Neural progenitor cell (in vitro differentiated cells): ENCODE measurements around the gene GOLIM4. TPM values are rescaled to one million over a fixed set of nuclear protein-coding genes. Genes with fewer than 3 reads are reported as not detected.

Source experiments
- DNase-seq: peaks from one replicate; pipeline ENCODE4 v3.0.0-alpha.2; 2016; ENCODE audit warnings: low spot score
- H2AFZ ChIP-seq: fragments of 200-600 bp; sonication (generic); replicated peaks from 2 replicates; pipeline ENCODE4 v1.6.1; 2016; ENCODE audit warnings: antibody characterized with exemption
- H3F3A ChIP-seq: fragments of 200-600 bp; sonication (generic); 2 replicates; pipeline ENCODE4 v1.6.1; 2016; ENCODE audit warnings: antibody characterized with exemption, low read depth
- H3K27ac ChIP-seq: fragments of 200-600 bp; sonication (generic); 2 replicates; pipeline ENCODE4 v1.5.1; 2016; ENCODE audit warnings: mild to moderate bottlenecking
- H3K27me3 ChIP-seq: fragments of 200-600 bp; sonication (generic); 2 replicates; pipeline ENCODE4 v1.6.1; 2016; ENCODE audit warnings: mild to moderate bottlenecking, moderate library complexity
- H3K36me3 ChIP-seq: fragments of 200-600 bp; sonication (generic); 2 replicates; pipeline ENCODE4 v1.5.1; 2016
- H3K4me1 ChIP-seq: fragments of 200-600 bp; sonication (generic); 2 replicates; pipeline ENCODE4 v1.6.1; 2016; ENCODE audit warnings: mixed run types
- H3K4me2 ChIP-seq: fragments of 200-600 bp; sonication (generic); 2 replicates; pipeline ENCODE4 v1.6.1; 2016
- H3K4me3 ChIP-seq: fragments of 200-600 bp; sonication (generic); 2 replicates; pipeline ENCODE4 v1.5.1; 2016
- H3K79me2 ChIP-seq: fragments of 200-600 bp; sonication (generic); 2 replicates; pipeline ENCODE4 v1.6.1; 2016; ENCODE audit warnings: low read depth
- H3K9ac ChIP-seq: fragments of 200-600 bp; sonication (generic); 2 replicates; pipeline ENCODE4 v1.6.1; 2016
- H3K9me3 ChIP-seq: fragments of 200-600 bp; sonication (generic); 2 replicates; pipeline ENCODE4 v1.5.1; 2016; ENCODE audit warnings: low read depth
- H4K20me1 ChIP-seq: fragments of 200-600 bp; sonication (generic); 2 replicates; pipeline ENCODE4 v1.6.1; 2016; ENCODE audit warnings: low read depth
- H3K27ac Mint-ChIP-seq: 3 replicates; pipeline ENCODE4 v1.8.0; 2021; ENCODE audit warnings: mixed read lengths
- H3K27me3 Mint-ChIP-seq: 2 replicates; pipeline ENCODE4 v1.8.0; 2022; ENCODE audit warnings: low read depth, mild to moderate bottlenecking, inconsistent platforms, moderate library complexity, mixed read lengths; ENCODE audit not compliant: insufficient read depth
- H3K36me3 Mint-ChIP-seq: 3 replicates; pipeline ENCODE4 v1.8.0; 2021; ENCODE audit warnings: mixed read lengths
- H3K4me1 Mint-ChIP-seq: 3 replicates; pipeline ENCODE4 v1.8.0; 2021; ENCODE audit warnings: mixed read lengths
- H3K4me3 Mint-ChIP-seq: 3 replicates; pipeline ENCODE4 v1.8.0; 2021; ENCODE audit warnings: mild to moderate bottlenecking, moderate library complexity, mixed read lengths
- H3K9me3 Mint-ChIP-seq: 3 replicates; pipeline ENCODE4 v1.8.0; 2020; ENCODE audit warnings: mixed read lengths
- EZH2 ChIP-seq: fragments of 200-600 bp; sonication (generic); IDR thresholded peaks from 2 replicates; pipeline ENCODE4 v1.6.1; 2017; ENCODE audit warnings: antibody characterized with exemption, mild to moderate bottlenecking, moderate library complexity
- EZH2phosphoT487 ChIP-seq: fragments of 200-600 bp; sonication (generic); IDR thresholded peaks from 2 replicates; pipeline ENCODE4 v1.6.1; 2017; ENCODE audit warnings: antibody characterized with exemption
- total RNA-seq: library from RNA; depleted of rRNA; stranded (reverse); fragments of >200 nt; gene quantifications from 2 replicates; pipeline ENCODE4 v1.2.3, GENCODE V29; 2015; ENCODE audit warnings: low replicate concordance
- TF ChIP-seq, protein P1 (sequence below): fragments of 200-600 bp; sonication (generic); IDR thresholded peaks from 2 replicates; pipeline ENCODE4 v1.5.1; 2017; ENCODE audit warnings: antibody characterized with exemption, mild to moderate bottlenecking

Gene GOLIM4
- total RNA-seq, 1 donor from 2014 or later, result 22.9 TPM

DNA sequence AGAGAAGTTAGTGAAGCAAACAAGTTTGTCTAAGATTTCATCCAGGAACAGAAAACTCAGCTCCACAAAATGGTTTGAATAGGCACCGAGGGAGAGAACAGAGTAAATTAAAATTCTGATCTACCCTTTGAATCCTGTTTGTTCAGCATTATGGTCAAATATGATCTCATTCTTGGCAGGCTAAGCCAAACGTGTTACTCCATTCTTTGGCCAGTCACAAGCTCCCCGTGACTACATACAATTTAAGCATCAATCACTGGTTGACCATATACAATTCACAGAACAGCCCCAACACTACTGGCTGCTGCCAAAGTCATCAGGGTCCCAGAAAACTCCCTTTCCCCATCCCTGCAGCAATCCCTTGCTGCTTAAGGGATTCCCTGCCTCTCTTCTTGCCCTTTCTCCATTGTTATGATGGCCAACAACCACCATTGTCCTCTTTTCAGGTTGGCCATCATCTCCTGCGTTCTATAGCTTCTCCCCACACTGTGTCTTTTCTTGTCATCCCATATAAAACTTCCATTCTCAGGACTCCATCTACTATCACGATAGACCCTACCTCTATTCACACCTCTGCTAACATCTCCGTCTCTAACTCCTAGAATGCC, 46.3 kb downstream of the GOLIM4 start:
- no peak overlapping the region for H3K27ac ChIP-seq
- H3K36me3 ChIP-seq, result no peaks in the 10 kb centered on the region
- peaks cover 18% of the 10 kb centered on the region for H3K79me2 ChIP-seq
- no peaks in the 10 kb centered on the region for H4K20me1 ChIP-seq
- no peaks in the 10 kb centered on the region for H3K9me3 ChIP-seq
- no peaks in the 10 kb centered on the region for H3K36me3 Mint-ChIP-seq
- H3K9me3 Mint-ChIP-seq, result no peaks in the 10 kb centered on the region
- no peaks in the 10 kb centered on the region for H3F3A ChIP-seq
- peaks cover 4% of the 10 kb centered on the region for H3K4me1 Mint-ChIP-seq
- TF ChIP-seq, protein P1, sequence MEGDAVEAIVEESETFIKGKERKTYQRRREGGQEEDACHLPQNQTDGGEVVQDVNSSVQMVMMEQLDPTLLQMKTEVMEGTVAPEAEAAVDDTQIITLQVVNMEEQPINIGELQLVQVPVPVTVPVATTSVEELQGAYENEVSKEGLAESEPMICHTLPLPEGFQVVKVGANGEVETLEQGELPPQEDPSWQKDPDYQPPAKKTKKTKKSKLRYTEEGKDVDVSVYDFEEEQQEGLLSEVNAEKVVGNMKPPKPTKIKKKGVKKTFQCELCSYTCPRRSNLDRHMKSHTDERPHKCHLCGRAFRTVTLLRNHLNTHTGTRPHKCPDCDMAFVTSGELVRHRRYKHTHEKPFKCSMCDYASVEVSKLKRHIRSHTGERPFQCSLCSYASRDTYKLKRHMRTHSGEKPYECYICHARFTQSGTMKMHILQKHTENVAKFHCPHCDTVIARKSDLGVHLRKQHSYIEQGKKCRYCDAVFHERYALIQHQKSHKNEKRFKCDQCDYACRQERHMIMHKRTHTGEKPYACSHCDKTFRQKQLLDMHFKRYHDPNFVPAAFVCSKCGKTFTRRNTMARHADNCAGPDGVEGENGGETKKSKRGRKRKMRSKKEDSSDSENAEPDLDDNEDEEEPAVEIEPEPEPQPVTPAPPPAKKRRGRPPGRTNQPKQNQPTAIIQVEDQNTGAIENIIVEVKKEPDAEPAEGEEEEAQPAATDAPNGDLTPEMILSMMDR, result no peak
- no peak for TF ChIP-seq EZH2
- TF ChIP-seq EZH2phosphoT487, result no peak
- no peak overlapping the region for H3K4me3 ChIP-seq
- no peak overlapping the region for H3K9ac ChIP-seq
- H3K4me1 ChIP-seq, result no peaks in the 10 kb centered on the region
- no peak overlapping the region for H3K4me3 Mint-ChIP-seq
- no peak overlapping the region for H3K4me2 ChIP-seq
- no peak for DNase-seq
- H3K27me3 ChIP-seq, result no peaks in the 10 kb centered on the region
- H3K27me3 Mint-ChIP-seq, result no peaks in the 10 kb centered on the region
- H3K27ac Mint-ChIP-seq, result no peak overlapping the region
- no peak overlapping the region for H2AFZ ChIP-seq

DNA sequence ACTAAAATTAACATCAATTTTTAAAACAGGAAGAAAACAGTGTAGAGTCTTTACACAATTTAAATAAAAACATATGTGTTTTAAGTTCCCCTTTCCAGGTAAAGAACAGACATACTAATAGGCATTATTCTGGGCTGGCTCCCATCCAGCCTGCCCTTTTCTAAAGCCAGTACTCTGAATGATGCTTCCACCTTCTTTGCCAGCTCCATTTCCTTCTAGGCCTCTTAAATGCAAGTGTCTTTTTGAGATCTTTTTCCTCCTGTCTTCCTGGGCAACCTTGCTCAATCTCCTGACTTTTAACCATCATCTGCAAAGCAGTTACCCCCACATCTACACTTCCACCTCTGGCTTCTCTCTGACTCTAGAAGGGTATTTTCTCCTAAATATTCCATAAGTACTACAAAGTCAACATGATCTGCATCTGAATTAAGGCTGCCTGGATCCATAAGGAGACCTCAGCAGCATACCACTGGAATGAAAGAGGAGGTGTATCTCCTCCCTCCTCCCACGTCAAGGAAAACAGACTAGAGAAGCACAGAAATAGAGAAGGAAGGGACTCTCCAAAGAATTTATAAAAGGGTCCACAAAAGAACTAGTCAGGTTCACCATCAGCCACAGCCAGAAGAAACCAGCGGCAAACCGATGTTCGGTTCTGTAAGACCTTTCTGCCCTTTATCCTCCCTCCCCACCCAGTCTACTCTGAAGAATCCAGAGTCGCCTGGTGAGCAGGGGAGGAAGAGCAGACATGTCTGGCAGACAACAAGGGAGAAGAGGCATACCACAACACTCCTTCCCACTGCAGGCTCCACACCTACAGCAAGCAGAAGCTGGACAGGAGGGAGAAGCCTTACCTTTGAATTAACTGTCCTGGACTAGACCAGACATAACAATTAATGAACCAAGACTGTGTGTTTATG, 47.1 kb downstream of the GOLIM4 start:
- Mint-ChIP-seq H3K27me3 (no peaks in the 10 kb centered on the region), H3K4me3 (no peak overlapping the region), H3K36me3 (no peaks in the 10 kb centered on the region), H3K27ac (no peak overlapping the region), H3K4me1 (peaks cover 4% of the 10 kb centered on the region), H3K9me3 (no peaks in the 10 kb centered on the region)
- Histone ChIP-seq H3K9me3 (no peaks in the 10 kb centered on the region), H3K9ac (no peak overlapping the region), H3K4me2 (no peak overlapping the region), H3K4me3 (no peak overlapping the region), H3K4me1 (no peaks in the 10 kb centered on the region), H4K20me1 (no peaks in the 10 kb centered on the region), H3K27me3 (no peaks in the 10 kb centered on the region), H3K36me3 (no peaks in the 10 kb centered on the region), H3K79me2 (peaks cover 10% of the 10 kb centered on the region), H3K27ac (no peak overlapping the region), H2AFZ (no peak overlapping the region), H3F3A (no peaks in the 10 kb centered on the region)
- DNase-seq, result no peak
- no peak for TF ChIP-seq EZH2phosphoT487
- no peak for TF ChIP-seq EZH2

DNA sequence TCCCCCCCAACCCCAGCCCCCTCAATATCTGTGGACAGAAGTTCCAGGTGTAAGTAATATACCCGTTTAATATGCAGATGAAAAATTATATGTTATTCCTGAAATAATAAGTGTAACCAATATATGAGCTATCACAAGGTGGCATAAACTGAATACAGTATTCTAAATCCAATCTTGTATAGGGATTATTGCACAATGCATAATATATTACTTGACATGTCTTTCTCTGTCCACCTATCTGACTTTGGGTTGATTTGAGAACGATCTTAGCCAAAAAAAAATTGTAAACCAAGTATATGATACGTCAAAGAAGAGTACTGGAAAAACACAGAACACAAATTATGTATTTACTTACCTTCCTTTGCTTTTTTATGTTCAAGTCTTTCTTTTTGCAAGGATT, 47.8 kb downstream of the GOLIM4 start:
- no peaks in the 10 kb centered on the region for H4K20me1 ChIP-seq
- no peaks in the 10 kb centered on the region for H3F3A ChIP-seq
- H3K36me3 Mint-ChIP-seq, result peaks cover 2% of the 10 kb centered on the region
- no peak overlapping the region for H3K4me3 ChIP-seq
- TF ChIP-seq EZH2phosphoT487 (no peak), EZH2 (no peak)
- TF ChIP-seq, protein P1, result no peak
- H2AFZ ChIP-seq, result no peak overlapping the region
- H3K4me1 Mint-ChIP-seq, result peaks cover 4% of the 10 kb centered on the region
- no peak for DNase-seq
- no peaks in the 10 kb centered on the region for H3K4me1 ChIP-seq
- no peak overlapping the region for H3K4me3 Mint-ChIP-seq
- H3K27ac Mint-ChIP-seq, result no peak overlapping the region
- H3K27ac ChIP-seq, result no peak overlapping the region
- no peaks in the 10 kb centered on the region for H3K27me3 Mint-ChIP-seq
- no peaks in the 10 kb centered on the region for H3K9me3 ChIP-seq
- H3K9ac ChIP-seq, result no peak overlapping the region
- no peak overlapping the region for H3K4me2 ChIP-seq
- H3K27me3 ChIP-seq, result no peaks in the 10 kb centered on the region
- H3K36me3 ChIP-seq, result no peaks in the 10 kb centered on the region
- no peaks in the 10 kb centered on the region for H3K9me3 Mint-ChIP-seq
- H3K79me2 ChIP-seq, result peaks cover 6% of the 10 kb centered on the region
